GM21825 (cell line): ENCODE results near the gene SLC6A8.
"Not testable (repeated sequence)": the region's sequence is repeated elsewhere in the genome, so short reads cannot be mapped to it uniquely, and the experiment has no call there.

Source experiments
- ATAC-seq: cut with Tn5 transposase; IDR thresholded peaks from one replicate; pipeline ENCODE4 v1.9.1; 2021; ENCODE audit warnings: mild to moderate bottlenecking, moderate library complexity; ENCODE audit not compliant: unreplicated experiment

Gene SLC6A8

GRCh38 chrX:153744210-153745066, 56.7 kb downstream of the SLC6A8 start:
- no peak for ATAC-seq

GRCh38 chrX:153745067-153745433, 57.3 kb downstream of the SLC6A8 start:
- ATAC-seq = not testable (repeated sequence)
